CMK (cell line): Measurements from ENCODE around the gene ANTKMT.

Experiments
- DNase-seq: peaks from one replicate; pipeline ENCODE4 v3.0.0-alpha.2; 2010; ENCODE audit warnings: low read depth

Gene ANTKMT

DNA sequence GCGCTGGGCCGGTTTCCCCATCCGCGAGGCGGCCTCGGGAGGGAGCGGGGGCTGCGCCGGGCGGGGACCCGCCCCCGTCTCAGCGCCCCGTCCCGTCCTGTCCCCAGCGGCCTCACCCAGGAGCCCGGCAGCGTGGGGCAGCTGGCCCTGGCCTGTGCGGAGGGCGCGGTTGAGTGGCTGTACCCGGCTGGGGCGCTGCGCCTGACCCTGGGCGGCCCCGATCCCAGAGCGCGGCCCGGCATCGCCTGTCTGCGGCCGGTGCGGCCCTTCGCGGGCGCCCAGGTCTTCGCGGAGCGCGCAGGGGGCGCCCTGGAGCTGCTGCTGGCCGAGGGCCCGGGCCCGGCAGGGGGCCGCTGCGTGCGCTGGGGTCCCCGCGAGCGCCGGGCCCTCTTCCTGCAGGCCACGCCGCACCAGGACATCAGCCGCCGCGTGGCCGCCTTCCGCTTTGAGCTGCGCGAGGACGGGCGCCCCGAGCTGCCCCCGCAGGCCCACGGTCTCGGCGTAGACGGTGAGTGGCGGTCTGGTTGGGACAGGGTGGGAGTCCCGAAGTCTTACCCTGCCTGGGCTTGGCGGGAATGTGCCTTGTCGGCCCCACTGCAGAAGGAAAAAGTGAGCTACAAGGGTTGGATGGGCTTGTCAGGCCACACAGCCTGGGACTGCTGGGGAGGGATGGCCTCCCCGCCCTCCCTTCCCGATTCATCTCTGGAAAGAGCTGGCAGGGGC is 5.3 kb upstream of the ANTKMT start:
- no peak for DNase-seq

DNA sequence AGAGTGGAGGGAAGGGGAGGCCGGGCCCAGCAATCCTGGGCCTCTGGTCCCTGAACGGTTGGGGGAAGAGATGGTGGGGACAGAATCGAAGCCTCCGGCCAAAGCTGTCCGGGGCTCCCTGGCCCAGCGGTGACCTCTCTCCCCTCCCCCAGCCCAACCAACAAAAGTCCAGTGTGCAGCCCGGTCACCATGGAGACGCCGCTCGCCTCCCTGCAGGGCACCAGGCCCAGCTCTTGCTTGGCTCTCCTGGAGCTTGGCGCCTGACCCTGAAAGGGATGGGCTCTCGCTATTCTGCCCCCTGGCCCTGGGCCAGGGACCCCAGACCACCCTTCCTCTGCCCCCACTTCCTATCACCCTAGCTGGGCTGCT is 4.8 kb upstream of the ANTKMT start:
- DNase-seq, result no peak

DNA sequence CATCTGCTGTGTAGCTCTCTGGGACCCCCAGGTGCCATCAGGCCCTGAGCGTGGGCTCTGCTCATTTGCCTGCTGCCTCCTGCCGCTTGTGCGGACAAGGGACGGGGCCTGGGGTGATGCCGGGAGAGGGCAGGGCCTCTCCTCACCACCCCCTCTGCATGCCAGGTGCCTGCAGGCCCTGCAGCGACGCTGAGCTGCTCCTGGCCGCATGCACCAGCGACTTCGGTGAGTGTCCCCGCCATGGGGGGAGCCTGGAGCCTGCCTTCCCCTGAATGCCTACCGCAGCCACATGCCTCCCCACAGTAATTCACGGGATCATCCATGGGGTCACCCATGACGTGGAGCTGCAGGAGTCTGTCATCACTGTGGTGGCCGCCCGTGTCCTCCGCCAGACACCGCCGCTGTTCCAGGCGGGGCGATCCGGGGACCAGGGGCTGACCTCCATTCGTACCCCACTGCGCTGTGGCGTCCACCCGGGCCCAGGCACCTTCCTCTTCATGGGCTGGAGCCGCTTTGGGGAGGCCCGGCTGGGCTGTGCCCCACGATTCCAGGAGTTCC is 4.1 kb upstream of the ANTKMT start:
- DNase-seq, result no peak

DNA sequence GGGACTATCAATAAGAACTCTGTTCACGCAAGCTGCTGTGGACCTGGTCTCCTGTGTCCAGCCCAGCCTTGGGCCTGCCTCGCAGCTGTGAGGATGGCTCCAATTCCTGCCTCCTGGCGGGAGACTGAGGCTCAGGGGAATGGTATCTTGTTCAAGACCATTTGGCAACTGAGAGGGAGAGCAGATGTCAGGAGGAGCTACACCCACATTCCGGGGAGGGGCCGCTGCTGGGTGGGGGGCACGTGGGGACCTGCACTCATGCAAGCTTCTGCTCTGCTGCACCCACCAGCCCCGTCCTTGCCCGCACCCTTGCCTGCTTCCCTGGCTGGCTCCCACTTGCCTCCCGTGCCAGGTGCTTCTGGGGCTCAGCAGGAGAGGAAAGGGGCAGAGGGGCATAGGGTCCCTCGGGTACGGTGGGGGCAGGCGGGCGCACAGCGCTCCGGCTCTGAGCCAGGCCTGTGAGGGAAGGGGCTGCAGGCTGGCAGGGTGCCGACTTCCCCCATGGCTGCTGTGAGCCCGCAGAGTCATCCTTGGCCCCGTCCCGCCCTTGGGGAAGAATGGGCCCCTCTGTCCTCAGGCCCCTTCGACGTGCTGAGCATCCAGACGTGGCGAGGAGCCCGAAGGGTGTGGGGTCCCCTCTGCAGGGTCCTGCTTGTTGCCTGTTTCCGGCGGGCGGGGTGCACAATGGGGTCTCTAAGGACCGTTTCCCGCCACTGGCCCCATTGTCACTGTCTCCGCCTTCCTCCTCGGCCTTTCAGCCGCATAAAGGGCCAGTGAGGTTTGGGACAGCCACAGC is 3.3 kb upstream of the ANTKMT start:
- no peak for DNase-seq

DNA sequence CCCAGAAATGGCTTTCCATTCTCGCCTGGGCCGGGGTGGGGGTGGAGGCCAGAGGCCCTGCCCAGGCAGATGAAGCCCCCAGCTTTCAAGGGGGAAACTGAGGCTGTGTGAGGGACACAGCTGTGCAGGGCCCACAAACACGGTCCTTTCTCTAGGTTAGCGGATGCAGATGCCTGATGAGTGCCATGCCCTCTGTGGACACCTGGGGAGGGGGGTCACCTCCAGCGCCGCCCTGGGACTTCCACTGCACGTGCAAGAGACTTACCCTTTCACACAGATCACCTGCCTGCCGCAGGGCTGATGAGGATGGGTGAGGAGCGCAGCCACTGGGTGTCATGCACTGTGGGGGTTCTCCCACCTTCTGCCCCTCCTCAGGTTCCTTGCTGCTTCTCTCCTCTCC is 2.6 kb upstream of the ANTKMT start:
- no peak for DNase-seq

DNA sequence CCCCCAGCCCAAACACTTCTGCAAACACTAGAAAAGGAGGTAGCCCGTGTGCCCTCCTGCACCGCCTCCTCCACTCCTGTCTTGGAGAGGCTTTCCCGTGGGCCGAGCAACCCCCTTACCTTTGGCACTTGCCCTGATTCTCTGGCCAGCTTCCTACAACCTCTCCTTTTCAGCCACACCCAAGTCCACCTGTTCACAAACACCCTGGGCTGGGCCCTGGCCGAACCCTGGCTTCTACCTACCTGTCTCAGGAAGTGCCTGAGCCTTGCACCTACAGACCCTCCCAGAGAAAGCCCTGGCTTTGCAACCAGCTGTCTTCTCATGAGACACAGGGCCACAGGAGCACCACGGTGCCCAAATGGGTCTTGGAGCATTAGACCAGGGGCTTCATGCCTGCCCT is 2.0 kb upstream of the ANTKMT start:
- no peak for DNase-seq

DNA sequence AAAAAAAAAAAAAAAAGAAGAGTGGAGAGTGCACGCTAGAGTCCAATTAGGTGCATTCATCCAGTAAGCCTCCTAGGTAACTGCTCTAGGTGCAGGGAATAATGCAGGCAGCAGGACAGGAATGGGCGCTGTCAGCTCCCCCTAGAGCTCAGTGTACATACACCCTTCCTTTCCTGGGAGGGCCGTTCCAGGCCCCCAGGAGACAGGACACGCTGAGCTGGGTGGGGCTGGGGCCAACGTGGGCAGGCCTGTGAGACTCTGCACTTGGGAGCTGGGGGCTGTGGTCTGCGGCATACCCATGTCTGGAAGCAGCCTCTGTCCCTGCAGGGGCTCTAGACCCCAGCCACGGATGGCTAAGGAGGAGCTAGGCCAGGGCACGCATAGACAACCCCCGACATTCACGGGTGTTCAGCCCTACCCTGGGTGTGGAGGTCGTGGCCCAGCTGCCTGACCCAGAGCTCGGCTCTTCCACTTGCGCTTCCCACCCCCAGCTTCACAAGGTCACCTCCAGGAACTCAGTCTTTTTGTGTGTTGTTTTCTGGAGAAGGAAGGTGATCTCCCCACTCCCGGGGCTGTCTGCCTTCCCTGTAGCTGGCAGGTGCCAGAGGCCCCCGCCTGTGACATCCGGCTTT is 1.0 kb upstream of the ANTKMT start:
- no peak for DNase-seq

DNA sequence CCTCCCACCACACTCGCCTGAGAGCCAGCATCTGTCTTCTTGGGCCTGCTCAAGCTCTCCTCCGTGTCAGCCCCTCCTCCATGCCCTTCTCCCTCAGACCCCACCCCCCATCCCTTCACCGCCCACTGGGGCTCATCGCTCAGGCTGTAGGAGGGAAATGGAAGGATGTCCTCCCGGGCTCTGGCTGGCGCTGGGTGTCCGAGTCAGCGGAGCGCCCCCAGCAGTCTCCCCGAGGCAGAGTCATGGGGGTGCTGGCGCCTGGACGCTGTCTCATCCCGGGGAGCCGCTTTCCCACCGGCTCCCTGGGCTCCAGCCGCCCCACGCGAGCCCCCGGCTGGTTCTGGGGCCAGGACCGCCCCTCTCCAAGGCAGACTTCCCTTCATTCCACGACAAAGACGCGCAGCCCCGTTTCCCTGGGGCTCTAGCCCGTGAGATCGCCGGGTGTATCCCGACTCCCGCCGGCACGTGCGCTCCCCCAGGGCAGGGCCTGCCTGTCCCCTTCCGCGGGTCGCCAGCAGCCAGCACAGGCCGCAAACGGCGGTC is 428 bp upstream of the ANTKMT start:
- peak; percentile 58 for DNase-seq

DNA sequence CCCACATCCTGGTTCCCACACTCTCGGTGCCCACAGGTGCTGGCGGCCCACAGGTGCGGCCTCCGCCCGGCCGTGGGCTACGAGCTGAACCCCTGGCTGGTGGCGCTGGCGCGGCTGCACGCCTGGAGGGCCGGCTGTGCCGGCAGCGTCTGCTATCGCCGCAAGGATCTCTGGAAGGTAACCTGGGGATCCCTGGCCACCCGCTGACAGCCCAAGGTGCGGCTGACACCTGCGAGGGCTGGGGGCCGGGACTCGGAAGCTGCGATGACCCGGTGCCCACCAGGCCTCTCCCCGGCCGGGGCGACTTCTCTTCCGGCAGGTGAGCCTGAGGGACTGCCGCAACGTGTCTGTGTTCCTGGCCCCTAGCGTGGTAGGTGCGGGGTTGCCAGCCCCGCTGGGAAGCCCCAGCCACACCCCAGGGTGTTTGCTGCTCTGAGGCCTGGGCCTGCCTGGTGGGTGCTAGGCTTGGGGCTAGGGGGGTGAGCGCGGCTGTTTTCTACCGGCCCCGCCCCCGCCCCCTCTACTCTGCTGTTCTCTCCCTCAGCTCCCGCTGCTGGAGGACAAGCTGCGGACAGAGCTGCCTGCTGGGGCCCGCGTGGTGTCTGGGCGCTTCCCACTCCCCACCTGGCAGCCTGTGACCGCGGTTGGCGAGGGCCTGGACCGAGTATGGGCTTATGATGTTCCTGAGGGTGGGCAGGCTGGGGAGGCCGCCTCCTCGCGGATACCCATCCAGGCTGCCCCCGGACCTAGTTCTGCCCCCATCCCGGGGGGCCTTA is 1.0 kb downstream of the ANTKMT start:
- DNase-seq, result no peak

DNA sequence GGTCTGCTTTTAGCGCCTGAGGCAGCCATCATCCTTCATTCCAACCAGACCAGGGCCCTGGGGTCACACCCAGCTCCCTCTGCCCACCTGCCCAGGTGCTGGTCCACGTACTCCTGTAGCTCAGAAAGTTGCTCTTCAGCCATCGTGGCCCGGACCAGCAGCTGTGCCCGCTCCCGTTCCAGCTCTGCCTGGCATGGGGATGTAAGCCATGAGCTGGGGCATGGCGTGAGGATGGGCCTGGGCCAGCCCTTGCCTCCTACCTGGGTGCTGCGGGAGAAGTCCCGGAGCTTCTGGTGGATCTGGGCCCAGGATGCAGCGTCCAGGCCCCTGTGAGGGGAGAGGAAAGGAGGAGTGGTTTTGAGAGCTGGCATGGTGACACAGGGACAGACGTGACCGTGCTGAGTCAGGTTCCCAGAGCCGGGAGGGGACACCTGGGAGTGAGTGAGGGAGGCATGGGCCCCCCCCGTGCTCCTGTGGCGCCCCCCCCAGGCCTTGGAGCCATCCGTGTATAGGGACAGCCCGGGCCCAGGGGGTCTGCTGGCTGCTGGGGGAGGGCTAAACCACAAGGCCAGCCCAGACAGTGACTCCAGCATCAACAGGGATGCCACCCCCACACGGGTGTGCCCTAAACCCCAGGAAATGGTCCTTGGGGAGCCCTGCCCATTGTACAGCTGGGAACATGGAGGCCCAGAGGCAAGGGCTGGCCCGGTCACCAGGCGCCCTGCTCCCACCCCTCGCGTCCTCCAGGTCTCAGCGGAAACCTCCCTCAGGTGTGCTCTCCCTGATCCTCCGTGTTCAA is 2.1 kb downstream of the ANTKMT start:
- no peak for DNase-seq

DNA sequence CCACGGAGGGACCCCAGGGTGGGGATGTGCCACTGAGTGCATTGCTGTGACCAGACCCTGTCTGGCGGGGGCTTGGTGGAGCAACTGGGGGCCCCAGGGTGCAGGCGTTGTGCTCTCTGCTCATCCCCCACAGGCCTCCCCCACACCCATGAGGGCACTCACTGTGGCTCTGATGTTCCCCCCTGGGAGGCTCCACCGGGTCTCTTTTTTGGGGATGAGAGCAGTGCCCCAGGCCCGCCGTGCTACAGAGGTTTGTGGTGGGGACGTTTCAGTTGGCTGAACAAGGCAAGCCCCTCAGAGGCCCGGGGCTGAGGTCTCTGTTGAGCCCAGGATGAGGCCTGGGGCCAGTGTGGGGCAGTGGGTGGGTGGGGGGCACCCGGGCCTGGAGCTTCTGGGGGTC is 2.7 kb downstream of the ANTKMT start:
- DNase-seq, result no peak

DNA sequence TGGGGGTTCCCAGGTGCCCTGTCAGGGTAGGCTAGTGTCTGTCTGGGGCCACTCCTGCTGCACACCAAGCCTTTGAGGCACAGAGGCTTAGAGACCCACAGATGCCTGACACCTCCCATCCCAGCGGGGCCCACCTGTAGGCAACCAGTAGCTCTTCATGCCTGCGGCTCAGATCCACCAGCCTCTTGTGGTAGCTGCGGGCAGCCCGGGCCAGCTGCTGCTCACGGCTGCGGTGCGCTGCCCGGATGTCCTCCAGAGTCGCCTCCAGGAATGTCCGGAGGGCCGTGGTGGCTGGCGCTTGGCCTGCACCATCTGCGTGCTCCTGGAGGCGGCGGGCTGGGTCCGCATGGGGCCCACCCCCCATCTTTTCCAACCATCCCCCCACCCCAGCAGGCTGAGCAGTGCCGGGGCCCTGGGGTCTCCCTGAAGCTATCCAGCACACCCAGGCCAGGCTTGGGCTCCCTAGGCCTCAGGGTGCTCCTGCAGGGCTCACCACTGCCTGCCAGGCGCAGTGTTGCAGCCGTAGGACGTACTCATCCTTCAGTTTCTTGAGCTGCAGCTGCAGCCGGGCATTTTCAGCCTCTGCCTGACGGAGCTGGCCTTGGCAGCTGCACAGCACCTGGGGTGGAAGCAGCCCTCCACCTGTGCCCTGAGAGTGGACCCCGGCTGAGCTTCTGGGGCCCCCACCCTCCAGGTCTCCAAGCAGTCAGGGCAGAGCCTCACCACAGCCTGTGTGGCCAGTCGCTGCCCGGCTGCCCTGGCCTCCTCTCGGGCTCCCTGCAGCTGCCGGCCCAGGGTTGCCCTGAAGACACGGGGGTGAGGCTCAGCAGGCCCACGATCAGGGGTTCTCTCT is 3.5 kb downstream of the ANTKMT start:
- DNase-seq, result no peak

DNA sequence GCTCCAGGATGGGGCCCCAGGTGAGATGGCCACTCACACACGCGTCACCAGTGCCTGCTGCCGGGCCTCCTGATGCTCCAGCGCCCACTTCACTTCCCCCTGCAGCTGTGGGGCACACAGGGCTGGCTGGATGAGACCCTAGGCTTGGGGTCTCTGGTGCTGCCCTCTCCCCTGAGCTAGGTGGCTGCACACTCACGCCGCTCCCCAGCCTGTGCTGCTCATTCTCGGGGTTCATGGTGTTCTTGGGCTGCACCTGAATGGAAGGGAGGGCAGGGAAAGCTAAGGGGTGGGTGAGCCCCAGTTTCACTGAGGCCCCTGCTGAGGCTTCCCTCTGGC is 4.1 kb downstream of the ANTKMT start:
- no peak for DNase-seq

DNA sequence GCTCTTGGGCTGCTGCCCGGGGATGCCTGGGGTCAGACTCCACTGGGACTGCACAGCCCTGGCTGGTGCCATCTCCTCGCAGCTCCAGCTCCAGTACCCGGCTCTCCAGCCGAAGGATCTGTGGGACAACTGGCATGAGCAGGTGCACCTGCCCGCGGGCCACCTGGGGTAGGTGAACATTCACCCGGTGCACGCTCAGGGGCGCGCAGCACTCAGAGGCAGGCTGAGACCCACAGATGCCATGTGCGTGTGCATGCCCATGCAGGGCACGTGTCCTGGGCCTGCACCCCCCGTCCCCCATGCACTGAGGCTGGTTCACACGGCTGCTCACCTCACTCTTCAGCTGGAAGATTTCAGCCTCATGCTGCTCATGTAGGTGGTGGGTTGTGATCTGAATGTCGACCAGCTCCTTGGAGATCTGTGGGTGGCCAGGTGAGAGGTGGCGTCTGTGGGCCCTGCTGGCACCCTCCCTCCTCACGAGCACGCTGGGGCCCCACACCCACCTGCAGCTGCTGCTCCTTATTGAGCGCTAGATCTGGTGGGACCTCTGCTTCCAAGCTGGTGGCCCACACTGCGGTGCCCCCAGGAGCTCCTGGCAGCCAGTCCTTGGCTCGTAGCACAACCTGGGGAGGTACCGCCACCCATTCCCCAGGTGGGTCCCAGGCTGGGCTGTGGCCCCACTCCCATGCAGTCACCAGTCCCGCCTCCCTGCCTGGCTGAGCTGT is 4.7 kb downstream of the ANTKMT start:
- no peak for DNase-seq

DNA sequence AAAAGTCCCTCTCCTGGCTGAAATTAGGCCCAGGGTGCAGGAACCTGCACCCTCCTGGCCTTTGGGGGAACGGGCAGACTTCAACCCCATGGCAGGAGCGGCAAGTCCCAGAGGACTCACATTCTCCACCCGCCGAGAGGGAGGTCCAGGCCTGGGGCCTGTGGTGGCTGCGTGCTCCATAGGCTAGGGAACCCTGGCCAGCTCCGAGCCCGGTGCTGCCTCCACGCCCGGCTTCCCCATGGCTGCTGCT is 5.2 kb downstream of the ANTKMT start:
- DNase-seq, result no peak

DNA sequence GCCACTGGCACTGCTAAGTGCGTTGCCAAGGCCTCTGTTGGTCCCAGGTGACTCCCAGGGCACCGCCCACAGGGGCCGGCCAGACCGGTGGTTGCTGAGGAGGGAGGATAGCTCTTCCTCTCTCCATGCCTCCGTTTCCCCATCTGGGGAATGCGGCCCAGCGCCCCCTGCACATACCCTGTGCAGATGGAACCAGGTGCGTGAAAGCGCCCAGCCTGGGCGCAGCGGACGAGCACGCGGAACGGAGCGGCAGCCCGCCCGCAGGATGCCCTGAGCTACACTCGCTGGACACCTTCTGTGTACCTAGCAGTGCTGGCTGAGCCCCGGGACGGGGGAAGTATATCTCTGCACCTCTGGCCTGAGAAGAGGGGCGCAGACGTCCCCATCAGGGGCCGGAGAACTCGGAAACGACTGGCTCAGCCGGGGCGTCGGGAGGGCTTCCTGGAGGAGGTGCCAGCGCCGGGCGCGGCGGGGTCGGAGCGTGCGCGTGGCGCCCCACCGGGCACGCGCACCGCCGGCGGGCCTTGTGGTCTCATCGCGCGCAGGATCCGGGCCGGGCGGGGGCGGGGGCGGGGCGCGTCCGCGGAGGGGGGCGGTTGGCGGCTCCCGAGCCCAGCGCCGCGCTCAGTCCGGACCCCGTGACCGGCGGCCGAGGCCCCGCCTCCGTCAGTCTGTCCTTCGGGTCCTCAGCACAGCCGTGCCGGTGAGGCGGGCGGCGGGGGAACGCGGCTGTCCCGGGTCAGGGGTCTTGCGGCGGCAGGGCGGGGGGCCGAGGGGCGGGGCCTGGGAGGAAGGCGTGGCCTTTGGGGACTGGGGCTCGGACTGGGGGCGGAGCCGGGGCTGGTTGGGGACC is 5.7 kb downstream of the ANTKMT start, which contains the start of the genes CCDC78 and HAGHL:
CCDC78 (minus strand) TSS at position 6 of the 853 bp plus-strand sequence. CDS start 76 bp downstream, outside the sequence.
HAGHL (plus strand) TSS at position 669 of the 853 bp plus-strand sequence. CDS start 404 bp downstream, outside the sequence.
- peak; percentile 45 for DNase-seq

DNA sequence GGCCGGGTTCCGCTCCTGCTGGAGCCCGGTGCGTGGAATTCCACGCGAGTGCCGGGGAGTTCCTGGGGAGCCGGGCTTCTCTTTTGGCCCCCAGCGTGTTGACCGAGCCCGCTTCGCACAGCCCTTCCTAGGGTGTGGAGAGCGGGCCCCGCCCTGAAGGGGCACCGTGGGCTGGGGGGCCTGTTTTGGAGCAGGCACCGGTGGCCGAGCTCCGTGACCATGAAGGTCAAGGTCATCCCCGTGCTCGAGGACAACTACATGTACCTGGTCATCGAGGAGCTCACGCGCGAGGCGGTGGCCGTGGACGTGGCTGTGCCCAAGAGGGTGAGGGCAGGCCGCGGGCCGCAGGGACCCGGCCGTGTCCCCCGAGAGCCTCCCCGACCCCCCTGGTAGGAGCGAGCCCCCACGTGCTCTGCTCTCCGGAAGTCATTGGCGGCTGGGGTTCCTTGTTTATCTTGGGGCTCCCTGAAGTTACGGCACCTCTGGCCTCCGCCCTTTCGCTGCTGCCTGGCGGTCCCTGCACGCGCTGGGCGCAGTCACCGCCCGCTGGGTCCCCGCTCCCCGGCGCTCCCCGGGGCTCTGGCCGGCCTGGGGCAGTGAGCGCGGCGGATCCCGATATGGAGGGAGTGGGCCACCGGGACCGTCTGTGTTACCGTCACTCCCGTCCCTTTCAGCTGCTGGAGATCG is 6.5 kb downstream of the ANTKMT start:
- DNase-seq, result no peak
